Type B pancreatic cell (in vitro differentiated cells): ENCODE data around the gene MMP24. TPM values are rescaled to one million over a fixed set of nuclear protein-coding genes. Genes with fewer than 3 reads are reported as not detected.

Experiments
- DNase-seq: peaks from one replicate; pipeline ENCODE4 v3.0.0; 2021; ENCODE audit warnings: mixed read lengths; ENCODE audit not compliant: unreplicated experiment; ENCODE audit errors: extremely low spot score
- H3K27ac Mint-ChIP-seq: 2 replicates; pipeline ENCODE4 v1.8.0; 2021; ENCODE audit warnings: mild to moderate bottlenecking, mixed read lengths
- H3K27me3 Mint-ChIP-seq: 2 replicates; pipeline ENCODE4 v1.8.0; 2021; ENCODE audit warnings: mixed read lengths
- H3K36me3 Mint-ChIP-seq: 2 replicates; pipeline ENCODE4 v1.8.0; 2021; ENCODE audit warnings: mixed read lengths
- H3K4me1 Mint-ChIP-seq: one replicate; pipeline ENCODE4 v1.8.0; 2021; ENCODE audit warnings: mixed read lengths; ENCODE audit not compliant: unreplicated experiment
- H3K4me3 Mint-ChIP-seq: 2 replicates; pipeline ENCODE4 v1.8.0; 2021; ENCODE audit warnings: mild to moderate bottlenecking, mixed read lengths
- H3K9me3 Mint-ChIP-seq: 2 replicates; pipeline ENCODE4 v1.8.0; 2021; ENCODE audit warnings: mixed read lengths
- CTCF ChIP-seq: fragments of 200-600 bp; sonication (generic); conservative IDR thresholded peaks from 2 replicates; pipeline ENCODE4 v1.5.0; 2021; ENCODE audit warnings: antibody characterized with exemption, mild to moderate bottlenecking
- total RNA-seq: library from RNA; stranded (reverse); gene quantifications from 2 replicates; pipeline ENCODE4 v1.2.1, GENCODE V29; 2021; ENCODE audit warnings: low replicate concordance

MMP24 gene
- total RNA-seq, 1 donor from 2014 or later = 2.6 TPM

- peaks cover 23% of the 10 kb centered on the region for H3K36me3 Mint-ChIP-seq
- H3K27ac Mint-ChIP-seq = peak overlapping the region; percentile 97
- TF ChIP-seq CTCF = no peak
Observed at GRCh38 chr20:35277127-35277526, 50.6 kb downstream of the MMP24 start.

GRCh38 chr20:35277531-35278395 lies 51.3 kb downstream of the MMP24 start, which contains the start of gene MMP24OS:
Gene MMP24OS, minus strand, starts transcription at chr20:35278122. Its CDS starts 193 bp downstream, at chr20:35277929.
- TF ChIP-seq CTCF = no peak
- peak within 1 kb of the TSS; percentile 97 for H3K27ac Mint-ChIP-seq
- peaks cover 25% of the 10 kb centered on the region for H3K36me3 Mint-ChIP-seq
- peak within 1 kb of the TSS; percentile 94 for H3K4me3 Mint-ChIP-seq
- H3K4me1 Mint-ChIP-seq = no peaks in the 10 kb centered on the region
- peak; percentile 86 for DNase-seq
- H3K27me3 Mint-ChIP-seq = no peaks in the 10 kb centered on the region
- H3K9me3 Mint-ChIP-seq = no peaks in the 10 kb centered on the region

More at GRCh38 chr20:35277127-35277526, 50.6 kb downstream of the MMP24 start:
- DNase-seq = no peak
- H3K27me3 Mint-ChIP-seq = no peaks in the 10 kb centered on the region
- no peaks in the 10 kb centered on the region for H3K9me3 Mint-ChIP-seq
- H3K4me1 Mint-ChIP-seq = no peaks in the 10 kb centered on the region
- H3K4me3 Mint-ChIP-seq = peak overlapping the region; percentile 94

GRCh38 chr20:35279040-35279439 lies 52.5 kb downstream of the MMP24 start:
- Mint-ChIP-seq H3K4me1 (peaks cover 4% of the 10 kb centered on the region), H3K27ac (peak overlapping the region; percentile 97), H3K27me3 (no peaks in the 10 kb centered on the region), H3K4me3 (peak overlapping the region; percentile 78), H3K36me3 (peaks cover 25% of the 10 kb centered on the region), H3K9me3 (no peaks in the 10 kb centered on the region)
- no peak for DNase-seq
- no peak for TF ChIP-seq CTCF

GRCh38 chr20:35279533-35280174 lies 53.2 kb downstream of the MMP24 start:
- DNase-seq = no peak
- H3K4me3 Mint-ChIP-seq = peak overlapping the region; percentile 78
- no peaks in the 10 kb centered on the region for H3K27me3 Mint-ChIP-seq
- H3K27ac Mint-ChIP-seq = peak overlapping the region; percentile 97
- no peak for TF ChIP-seq CTCF
- H3K36me3 Mint-ChIP-seq = peaks cover 25% of the 10 kb centered on the region
- H3K9me3 Mint-ChIP-seq = no peaks in the 10 kb centered on the region
- peaks cover 5% of the 10 kb centered on the region for H3K4me1 Mint-ChIP-seq

GRCh38 chr20:35280523-35280922 lies 54.0 kb downstream of the MMP24 start:
- Mint-ChIP-seq H3K4me1 (peaks cover 11% of the 10 kb centered on the region), H3K27ac (peak overlapping the region; percentile 97), H3K36me3 (peaks cover 25% of the 10 kb centered on the region), H3K9me3 (no peaks in the 10 kb centered on the region), H3K4me3 (no peak overlapping the region), H3K27me3 (no peaks in the 10 kb centered on the region)
- no peak for TF ChIP-seq CTCF
- no peak for DNase-seq
